MM.1S (cell line): ENCODE measurements around the gene EMX2.

Experiments used
- DNase-seq: peaks from one replicate; pipeline ENCODE4 v3.0.0-alpha.2; 2015
- H2AFZ ChIP-seq: fragments of 300-600 bp; sonication (generic); 2 replicates; pipeline ENCODE4 v1.6.0; 2016; ENCODE audit warnings: antibody characterized with exemption, low read length
- H3F3A ChIP-seq: fragments of 300-600 bp; sonication (generic); 2 replicates; pipeline ENCODE4 v1.6.1; 2016; ENCODE audit warnings: mild to moderate bottlenecking, antibody characterized with exemption, low read length, moderate library complexity, mixed read lengths; ENCODE audit not compliant: insufficient read depth
- H3K27ac ChIP-seq: fragments of 300-600 bp; sonication (generic); 2 replicates; pipeline ENCODE4 v1.5.1; 2016; ENCODE audit warnings: mild to moderate bottlenecking, low read length
- H3K27me3 ChIP-seq: fragments of 300-600 bp; sonication (generic); replicated peaks from 2 replicates; pipeline ENCODE4 v1.6.0; 2016; ENCODE audit warnings: low read length; ENCODE audit not compliant: insufficient read depth
- H3K36me3 ChIP-seq: fragments of 300-600 bp; sonication (generic); replicated peaks from 2 replicates; pipeline ENCODE4 v1.6.1; 2016; ENCODE audit warnings: mild to moderate bottlenecking, low read length, mixed read lengths; ENCODE audit not compliant: insufficient read depth
- H3K4me1 ChIP-seq: fragments of 300-600 bp; sonication (generic); 2 replicates; pipeline ENCODE4 v1.6.1; 2016; ENCODE audit warnings: low read length, mixed read lengths
- H3K4me2 ChIP-seq: fragments of 300-600 bp; sonication (generic); 2 replicates; pipeline ENCODE4 v1.6.0; 2016; ENCODE audit warnings: low read depth, low read length
- H3K4me3 ChIP-seq: fragments of 300-600 bp; sonication (generic); 2 replicates; pipeline ENCODE4 v1.5.1; 2016; ENCODE audit warnings: low read length, mixed read lengths
- H3K79me2 ChIP-seq: fragments of 300-600 bp; sonication (generic); 2 replicates; pipeline ENCODE4 v1.6.1; 2016; ENCODE audit warnings: mixed run types, low read length, mixed read lengths
- H3K9ac ChIP-seq: fragments of 300-600 bp; sonication (generic); 2 replicates; pipeline ENCODE4 v1.6.1; 2016; ENCODE audit warnings: low read length, mixed read lengths
- H3K9me2 ChIP-seq: fragments of 300-600 bp; sonication (generic); replicated peaks from 2 replicates; pipeline ENCODE4 v1.6.1; 2016; ENCODE audit warnings: mild to moderate bottlenecking, low read length, mixed read lengths; ENCODE audit not compliant: insufficient read depth
- H3K9me3 ChIP-seq: fragments of 300-600 bp; sonication (generic); replicated peaks from 2 replicates; pipeline ENCODE4 v1.6.1; 2016; ENCODE audit warnings: mild to moderate bottlenecking, low read length, mixed read lengths; ENCODE audit not compliant: insufficient read depth
- H4K20me1 ChIP-seq: fragments of 300-600 bp; sonication (generic); 2 replicates; pipeline ENCODE4 v1.6.1; 2016; ENCODE audit warnings: mild to moderate bottlenecking, low read length, moderate library complexity, mixed read lengths; ENCODE audit not compliant: insufficient read depth
- CTCF ChIP-seq: fragments of 300-600 bp; sonication (generic); IDR thresholded peaks from 2 replicates; pipeline ENCODE4 v1.5.1; 2016; ENCODE audit warnings: antibody characterized with exemption, low read length, mixed read lengths
- EZH2 ChIP-seq: fragments of 300-600 bp; sonication (generic); optimal IDR thresholded peaks from 2 replicates; pipeline ENCODE3; 2017; ENCODE audit warnings: low read depth, mild to moderate bottlenecking, antibody characterized with exemption, low read length, mixed read lengths
- EZH2phosphoT487 ChIP-seq: fragments of 300-600 bp; sonication (generic); IDR thresholded peaks from 2 replicates; pipeline ENCODE4 v1.6.1; 2018; ENCODE audit warnings: antibody characterized with exemption, low read length

The EMX2 gene

GRCh38 chr10:117514971-117515370, 27.6 kb upstream of the EMX2 start:
- Histone ChIP-seq H3K9me3 (no peaks in the 10 kb centered on the region), H3K4me1 (no peaks in the 10 kb centered on the region), H3K79me2 (no peaks in the 10 kb centered on the region), H3K9me2 (no peaks in the 10 kb centered on the region), H3K27me3 (no peaks in the 10 kb centered on the region), H3K36me3 (no peaks in the 10 kb centered on the region), H3K27ac (no peak overlapping the region), H3K4me2 (no peak overlapping the region), H4K20me1 (no peaks in the 10 kb centered on the region), H3F3A (no peaks in the 10 kb centered on the region), H2AFZ (no peak overlapping the region), H3K9ac (no peak overlapping the region), H3K4me3 (no peak overlapping the region)
- TF ChIP-seq CTCF = no peak
- no peak for TF ChIP-seq EZH2
- no peak for TF ChIP-seq EZH2phosphoT487
- DNase-seq = no peak

- Histone ChIP-seq H3K27ac (no peak overlapping the region), H3K4me2 (no peak overlapping the region), H3K4me3 (no peak overlapping the region), H3K9me2 (no peaks in the 10 kb centered on the region), H3F3A (no peaks in the 10 kb centered on the region), H3K79me2 (no peaks in the 10 kb centered on the region), H3K36me3 (no peaks in the 10 kb centered on the region), H3K9ac (no peak overlapping the region), H3K27me3 (no peaks in the 10 kb centered on the region), H3K4me1 (no peaks in the 10 kb centered on the region), H4K20me1 (no peaks in the 10 kb centered on the region), H2AFZ (no peak overlapping the region), H3K9me3 (no peaks in the 10 kb centered on the region)
- no peak for DNase-seq
- TF ChIP-seq EZH2 (no peak), CTCF (no peak), EZH2phosphoT487 (no peak)
These were observed 25.9 kb upstream of the EMX2 start for GRCh38 chr10:117516681-117517080.

- no peaks in the 10 kb centered on the region for H3K27me3 ChIP-seq
- H3K9me3 ChIP-seq = no peaks in the 10 kb centered on the region
- H3K4me1 ChIP-seq = no peaks in the 10 kb centered on the region
- no peaks in the 10 kb centered on the region for H3F3A ChIP-seq
- no peak for DNase-seq
- no peak overlapping the region for H2AFZ ChIP-seq
- no peak overlapping the region for H3K27ac ChIP-seq
- no peak overlapping the region for H3K4me2 ChIP-seq
- H3K36me3 ChIP-seq = no peaks in the 10 kb centered on the region
- H4K20me1 ChIP-seq = no peaks in the 10 kb centered on the region
- no peak overlapping the region for H3K9ac ChIP-seq
- no peaks in the 10 kb centered on the region for H3K9me2 ChIP-seq
- no peaks in the 10 kb centered on the region for H3K79me2 ChIP-seq
- TF ChIP-seq CTCF (no peak), EZH2 (no peak), EZH2phosphoT487 (no peak)
- H3K4me3 ChIP-seq = no peak overlapping the region
These were observed 24.3 kb upstream of the EMX2 start for GRCh38 chr10:117518246-117518645.
